SK-N-SH treated with all-trans-retinoic acid at 6 μM for 48 hours (cell line): ENCODE measurements around the gene UBA52.

Source experiments
- ATAC-seq: fragments of 200-7000 bp; cut with Tn5 transposase; 3 replicates; pipeline ENCODE4 v1.9.1; 2020; ENCODE audit warnings: mild to moderate bottlenecking, moderate library complexity
- ARNTL ChIP-seq: fragments of 450-650 bp; formaldehyde crosslinking; IDR thresholded peaks from 2 replicates; pipeline ENCODE4 v1.5.0; 2020; ENCODE audit warnings: low read depth, mild to moderate bottlenecking, moderate library complexity, borderline replicate concordance
- BACH2 ChIP-seq: fragments of 250-450 bp; sonication (Bioruptor Pico); IDR thresholded peaks from 2 replicates; pipeline ENCODE4 v1.9.0; 2021; ENCODE audit warnings: mild to moderate bottlenecking, borderline replicate concordance
- CREB5 ChIP-seq: fragments of 250-450 bp; sonication (Bioruptor Pico); IDR thresholded peaks from 2 replicates; pipeline ENCODE4 v1.5.1; 2020; ENCODE audit warnings: low read depth, mild to moderate bottlenecking, moderate library complexity
- CSDC2 ChIP-seq: fragments of 250-450 bp; sonication (Bioruptor Pico); IDR thresholded peaks from 2 replicates; pipeline ENCODE4 v1.5.0; 2020; ENCODE audit warnings: mild to moderate bottlenecking, moderate library complexity
- CSRNP3 ChIP-seq: fragments of 250-450 bp; sonication (Bioruptor Pico); IDR thresholded peaks from 2 replicates; pipeline ENCODE4 v1.5.1; 2021; ENCODE audit warnings: mild to moderate bottlenecking, moderate library complexity
- ESRRG ChIP-seq: fragments of 250-450 bp; sonication (Bioruptor Pico); IDR thresholded peaks from 2 replicates; pipeline ENCODE4 v1.6.1; 2021; ENCODE audit warnings: mild to moderate bottlenecking
- GLIS3 ChIP-seq: fragments of 250-450 bp; sonication (Bioruptor Pico); IDR thresholded peaks from 2 replicates; pipeline ENCODE4 v1.5.0; 2020; ENCODE audit warnings: mild to moderate bottlenecking, moderate library complexity
- ISL1 ChIP-seq: fragments of 250-450 bp; sonication (Bioruptor Pico); IDR thresholded peaks from 2 replicates; pipeline ENCODE4 v2.1.2; 2022; ENCODE audit warnings: mild to moderate bottlenecking, moderate library complexity
- OSR1 ChIP-seq: fragments of 250-450 bp; sonication (Bioruptor Pico); IDR thresholded peaks from 2 replicates; pipeline ENCODE4 v1.8.0; 2022; ENCODE audit warnings: moderate library complexity, mild to moderate bottlenecking, inconsistent platforms
- POU6F1 ChIP-seq: fragments of 250-450 bp; sonication (Bioruptor Pico); IDR thresholded peaks from 2 replicates; pipeline ENCODE4 v1.8.0; 2021; ENCODE audit warnings: low read depth, mild to moderate bottlenecking, moderate library complexity, borderline replicate concordance
- PPARA ChIP-seq: fragments of 250-450 bp; sonication (Bioruptor Pico); IDR thresholded peaks from 2 replicates; pipeline ENCODE4 v1.5.0; 2020; ENCODE audit warnings: mild to moderate bottlenecking, borderline replicate concordance
- RARB ChIP-seq: fragments of 250-450 bp; sonication (Bioruptor Pico); IDR thresholded peaks from 2 replicates; pipeline ENCODE4 v1.8.0; 2021; ENCODE audit warnings: mild to moderate bottlenecking, moderate library complexity
- SNAI2 ChIP-seq: fragments of 250-450 bp; sonication (Bioruptor Pico); IDR thresholded peaks from 2 replicates; pipeline ENCODE4 v1.5.0; 2020; ENCODE audit warnings: mild to moderate bottlenecking, moderate library complexity
- TCF4 ChIP-seq: fragments of 250-450 bp; sonication (Bioruptor Pico); IDR thresholded peaks from 2 replicates; pipeline ENCODE4 v1.8.0; 2021; ENCODE audit warnings: mild to moderate bottlenecking, moderate library complexity, borderline replicate concordance
- TOX ChIP-seq: fragments of 250-450 bp; sonication (Bioruptor Pico); IDR thresholded peaks from 2 replicates; pipeline ENCODE4 v1.8.0; 2021; ENCODE audit warnings: mild to moderate bottlenecking, moderate library complexity, borderline replicate concordance
- ZC3H10 ChIP-seq: fragments of 250-450 bp; sonication (Bioruptor Pico); IDR thresholded peaks from 2 replicates; pipeline ENCODE4 v1.5.1; 2021; ENCODE audit warnings: mild to moderate bottlenecking, moderate library complexity
- ZFP3 ChIP-seq: fragments of 250-450 bp; sonication (Bioruptor Pico); IDR thresholded peaks from 2 replicates; pipeline ENCODE4 v1.5.0; 2020; ENCODE audit warnings: mild to moderate bottlenecking, moderate library complexity
- ZNF565 ChIP-seq: fragments of 450-650 bp; formaldehyde crosslinking; conservative IDR thresholded peaks from 2 replicates; pipeline ENCODE4 v1.5.0; 2020; ENCODE audit warnings: low read depth, mild to moderate bottlenecking, moderate library complexity
- ZNF70 ChIP-seq: fragments of 450-650 bp; formaldehyde crosslinking; IDR thresholded peaks from 2 replicates; pipeline ENCODE4 v1.5.0; 2020; ENCODE audit warnings: mild to moderate bottlenecking, moderate library complexity
- TF ChIP-seq, protein P1 (sequence below): fragments of 250-450 bp; sonication (Bioruptor Pico); IDR thresholded peaks from 2 replicates; pipeline ENCODE4 v1.8.0; 2020; ENCODE audit warnings: mild to moderate bottlenecking, moderate library complexity, borderline replicate concordance
- TF ChIP-seq, protein P2 (sequence below): fragments of 250-450 bp; sonication (Bioruptor Pico); IDR thresholded peaks from 2 replicates; pipeline ENCODE4 v1.5.0; 2020; ENCODE audit warnings: mild to moderate bottlenecking, moderate library complexity

The UBA52 gene

GRCh38 chr19:18594824-18595373, 23.2 kb downstream of the UBA52 start:
- no peak for ATAC-seq
- TF ChIP-seq ESRRG (CRISPR knock-in tag) (no peak), ARNTL (CRISPR knock-in tag) (no peak), TOX (no peak), ISL1 (CRISPR knock-in tag) (no peak), TCF4 (CRISPR knock-in tag) (no peak), OSR1 (no peak), ZNF565 (CRISPR knock-in tag) (no peak), PPARA (CRISPR knock-in tag) (no peak), RARB (CRISPR knock-in tag) (no peak), POU6F1 (CRISPR knock-in tag) (no peak), CREB5 (CRISPR knock-in tag) (no peak), ZFP3 (no peak), SNAI2 (CRISPR knock-in tag) (no peak), CSRNP3 (no peak), ZC3H10 (CRISPR knock-in tag) (no peak), BACH2 (CRISPR knock-in tag) (no peak), GLIS3 (no peak), ZNF70 (no peak)
- TF ChIP-seq, protein P1, sequence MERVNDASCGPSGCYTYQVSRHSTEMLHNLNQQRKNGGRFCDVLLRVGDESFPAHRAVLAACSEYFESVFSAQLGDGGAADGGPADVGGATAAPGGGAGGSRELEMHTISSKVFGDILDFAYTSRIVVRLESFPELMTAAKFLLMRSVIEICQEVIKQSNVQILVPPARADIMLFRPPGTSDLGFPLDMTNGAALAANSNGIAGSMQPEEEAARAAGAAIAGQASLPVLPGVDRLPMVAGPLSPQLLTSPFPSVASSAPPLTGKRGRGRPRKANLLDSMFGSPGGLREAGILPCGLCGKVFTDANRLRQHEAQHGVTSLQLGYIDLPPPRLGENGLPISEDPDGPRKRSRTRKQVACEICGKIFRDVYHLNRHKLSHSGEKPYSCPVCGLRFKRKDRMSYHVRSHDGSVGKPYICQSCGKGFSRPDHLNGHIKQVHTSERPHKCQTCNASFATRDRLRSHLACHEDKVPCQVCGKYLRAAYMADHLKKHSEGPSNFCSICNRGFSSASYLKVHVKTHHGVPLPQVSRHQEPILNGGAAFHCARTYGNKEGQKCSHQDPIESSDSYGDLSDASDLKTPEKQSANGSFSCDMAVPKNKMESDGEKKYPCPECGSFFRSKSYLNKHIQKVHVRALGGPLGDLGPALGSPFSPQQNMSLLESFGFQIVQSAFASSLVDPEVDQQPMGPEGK = no peak

DNA sequence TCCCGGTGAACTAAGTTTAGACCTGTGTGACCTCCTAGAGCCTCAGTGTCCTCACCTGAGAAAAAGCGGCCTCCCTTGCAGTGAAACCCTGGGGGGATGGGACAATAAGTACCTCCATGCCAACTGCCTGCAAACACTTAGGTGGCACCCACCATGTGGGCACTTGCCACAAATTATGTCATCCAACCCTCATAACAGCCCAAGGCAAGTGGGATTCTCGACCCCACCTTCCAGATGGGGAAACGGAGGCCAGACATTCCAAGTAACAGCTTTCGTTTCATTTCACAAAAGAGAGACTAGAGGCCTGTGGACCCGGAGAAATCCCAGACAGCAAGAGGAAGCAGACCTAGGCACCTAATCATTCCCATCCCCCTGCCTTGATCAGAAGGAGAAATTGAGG, 23.8 kb downstream of the UBA52 start:
- ATAC-seq = no peak
- TF ChIP-seq OSR1 = no peak
- TF ChIP-seq TCF4 (CRISPR knock-in tag) = no peak
- TF ChIP-seq POU6F1 (CRISPR knock-in tag) = no peak
- no peak for TF ChIP-seq CSDC2 (CRISPR knock-in tag)
- TF ChIP-seq ARNTL (CRISPR knock-in tag) = no peak
- no peak for TF ChIP-seq BACH2 (CRISPR knock-in tag)
- no peak for TF ChIP-seq ZFP3
- TF ChIP-seq, protein P2, sequence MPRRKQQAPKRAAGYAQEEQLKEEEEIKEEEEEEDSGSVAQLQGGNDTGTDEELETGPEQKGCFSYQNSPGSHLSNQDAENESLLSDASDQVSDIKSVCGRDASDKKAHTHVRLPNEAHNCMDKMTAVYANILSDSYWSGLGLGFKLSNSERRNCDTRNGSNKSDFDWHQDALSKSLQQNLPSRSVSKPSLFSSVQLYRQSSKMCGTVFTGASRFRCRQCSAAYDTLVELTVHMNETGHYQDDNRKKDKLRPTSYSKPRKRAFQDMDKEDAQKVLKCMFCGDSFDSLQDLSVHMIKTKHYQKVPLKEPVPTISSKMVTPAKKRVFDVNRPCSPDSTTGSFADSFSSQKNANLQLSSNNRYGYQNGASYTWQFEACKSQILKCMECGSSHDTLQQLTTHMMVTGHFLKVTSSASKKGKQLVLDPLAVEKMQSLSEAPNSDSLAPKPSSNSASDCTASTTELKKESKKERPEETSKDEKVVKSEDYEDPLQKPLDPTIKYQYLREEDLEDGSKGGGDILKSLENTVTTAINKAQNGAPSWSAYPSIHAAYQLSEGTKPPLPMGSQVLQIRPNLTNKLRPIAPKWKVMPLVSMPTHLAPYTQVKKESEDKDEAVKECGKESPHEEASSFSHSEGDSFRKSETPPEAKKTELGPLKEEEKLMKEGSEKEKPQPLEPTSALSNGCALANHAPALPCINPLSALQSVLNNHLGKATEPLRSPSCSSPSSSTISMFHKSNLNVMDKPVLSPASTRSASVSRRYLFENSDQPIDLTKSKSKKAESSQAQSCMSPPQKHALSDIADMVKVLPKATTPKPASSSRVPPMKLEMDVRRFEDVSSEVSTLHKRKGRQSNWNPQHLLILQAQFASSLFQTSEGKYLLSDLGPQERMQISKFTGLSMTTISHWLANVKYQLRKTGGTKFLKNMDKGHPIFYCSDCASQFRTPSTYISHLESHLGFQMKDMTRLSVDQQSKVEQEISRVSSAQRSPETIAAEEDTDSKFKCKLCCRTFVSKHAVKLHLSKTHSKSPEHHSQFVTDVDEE (CRISPR knock-in tag) = no peak
- no peak for TF ChIP-seq SNAI2 (CRISPR knock-in tag)
- no peak for TF ChIP-seq ZNF70
- TF ChIP-seq, all 23 proteins: peak for 0
